EH (cell line): ENCODE data around the gene CSNK2A1.

ENCODE experiments used
- DNase-seq: peaks from one replicate; pipeline ENCODE4 v3.0.0-alpha.2; 2015; ENCODE audit warnings: low read depth

Gene CSNK2A1

GRCh38 chr20:564192-564591, 20.6 kb upstream of the CSNK2A1 start:
- DNase-seq = no peak

- no peak for DNase-seq
Measured at GRCh38 chr20:563187-563586, 19.6 kb upstream of the CSNK2A1 start.

GRCh38 chr20:562232-562897, 18.8 kb upstream of the CSNK2A1 start:
- no peak for DNase-seq

DNA sequence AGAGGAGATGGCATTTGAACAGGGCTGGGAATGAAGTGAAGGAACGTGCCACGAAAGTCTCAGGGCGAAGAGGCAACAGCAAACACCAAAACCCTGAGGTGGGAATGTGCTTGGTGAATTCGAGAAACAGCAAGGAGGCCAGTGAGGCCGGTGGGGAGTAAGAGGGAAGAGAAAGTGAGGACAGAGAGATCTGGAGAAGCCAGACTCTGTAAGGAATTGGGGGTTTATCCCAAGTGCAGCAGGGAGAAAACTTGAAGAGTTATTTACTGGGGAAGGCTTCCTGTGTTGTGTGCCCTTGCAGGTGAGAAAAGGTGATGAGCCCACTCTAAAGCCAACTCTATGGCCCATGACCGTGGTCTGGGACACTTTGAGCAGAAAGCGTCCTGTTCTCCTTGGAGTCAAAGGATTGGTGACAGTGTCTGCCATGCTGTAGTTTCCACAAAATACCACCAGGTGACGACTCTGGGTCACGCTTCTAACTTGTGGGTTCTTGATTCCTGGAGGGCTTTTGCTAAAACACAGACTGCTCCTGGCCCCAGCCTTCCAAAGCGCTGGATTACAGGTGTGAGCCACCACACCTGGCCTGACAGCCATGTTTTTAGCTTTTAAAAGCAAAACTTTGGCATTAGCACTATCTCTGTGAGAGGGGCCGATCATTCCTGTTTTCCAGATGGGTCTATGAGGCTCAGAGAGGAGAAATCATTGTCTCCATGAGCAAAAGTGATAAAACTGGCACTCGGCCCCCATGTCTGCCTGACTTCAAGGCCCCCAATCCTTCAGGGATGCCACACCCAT, 18.0 kb upstream of the CSNK2A1 start:
- peak; percentile 72 for DNase-seq

DNA sequence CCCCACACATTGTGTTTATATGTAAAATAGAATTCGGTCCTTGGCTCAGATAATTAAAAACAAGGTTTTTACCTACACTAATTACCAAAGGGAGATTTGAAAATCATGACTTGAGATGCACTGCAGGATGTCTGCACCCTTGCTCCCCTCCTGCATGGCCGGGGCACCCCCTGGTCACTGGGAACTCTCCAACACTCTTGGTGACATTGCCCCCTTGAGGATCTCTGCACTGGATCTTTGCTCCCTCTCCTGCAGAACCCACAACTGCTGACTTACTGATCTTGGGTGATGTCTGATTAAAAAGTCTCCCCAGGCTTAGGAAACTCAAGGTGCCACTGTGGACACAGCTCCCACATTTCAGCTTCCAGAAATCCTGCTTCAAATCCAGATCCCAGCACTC, 17.1 kb upstream of the CSNK2A1 start:
- DNase-seq = no peak

DNA sequence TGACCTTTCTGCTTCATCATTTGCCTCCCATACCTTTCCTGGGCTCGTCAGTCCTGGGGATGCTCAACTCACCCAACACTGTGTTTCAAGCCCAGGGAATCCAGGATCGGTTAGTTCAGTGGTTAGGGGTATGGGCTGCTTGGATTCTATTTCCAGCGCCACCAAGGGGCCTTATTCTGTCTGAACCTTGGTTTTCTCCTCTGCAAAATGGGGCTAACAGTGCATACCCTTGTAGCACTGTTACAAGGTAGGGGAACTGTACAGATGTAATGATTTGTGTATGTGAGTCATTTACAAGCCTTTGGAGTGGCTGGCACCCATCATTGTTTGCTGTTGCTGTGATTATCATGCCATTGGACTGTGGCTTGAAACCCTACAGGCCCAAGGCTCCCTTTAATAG, 14.5 kb upstream of the CSNK2A1 start:
- DNase-seq = no peak

DNA sequence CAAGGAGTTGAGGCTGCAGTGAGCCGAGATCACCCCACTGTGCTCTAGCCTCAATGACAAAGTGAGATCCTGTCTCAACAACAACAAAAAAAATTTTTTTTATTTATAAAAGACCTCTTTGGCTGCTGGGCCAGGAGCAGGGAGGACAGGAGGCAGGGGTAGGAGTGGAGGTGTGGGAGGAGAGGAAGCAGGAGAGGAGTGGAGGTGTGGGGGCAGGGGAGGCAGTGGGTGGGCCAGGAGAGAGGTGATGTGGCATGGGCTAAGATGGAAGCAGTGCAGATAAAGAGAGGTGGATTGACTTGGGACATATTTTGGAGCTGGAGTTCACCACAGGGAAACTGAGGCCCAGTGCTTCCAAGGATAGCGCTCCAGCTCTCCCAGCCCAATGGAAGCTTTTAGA, 13.4 kb upstream of the CSNK2A1 start:
- DNase-seq = no peak

DNA sequence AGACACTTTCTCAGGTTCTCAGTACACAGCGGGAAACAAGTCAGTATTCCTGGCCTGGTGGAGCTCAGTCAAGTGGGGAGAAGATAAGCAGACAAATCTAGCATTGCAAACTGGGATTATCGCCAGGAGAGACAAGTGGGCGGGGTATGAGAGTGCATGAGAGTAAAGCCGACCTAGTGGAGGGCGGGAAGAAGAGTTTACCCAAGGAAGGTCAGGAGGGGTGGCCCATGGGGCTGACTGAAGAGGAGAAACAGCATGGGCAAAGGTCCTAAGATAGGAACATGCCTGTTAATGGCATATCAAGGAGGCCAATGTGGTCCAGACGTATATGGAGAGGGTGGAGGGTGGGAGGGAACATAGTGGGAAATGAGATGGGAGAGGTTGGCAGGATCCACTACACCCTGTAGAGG, 12.4 kb upstream of the CSNK2A1 start:
- DNase-seq = peak; percentile 16

DNA sequence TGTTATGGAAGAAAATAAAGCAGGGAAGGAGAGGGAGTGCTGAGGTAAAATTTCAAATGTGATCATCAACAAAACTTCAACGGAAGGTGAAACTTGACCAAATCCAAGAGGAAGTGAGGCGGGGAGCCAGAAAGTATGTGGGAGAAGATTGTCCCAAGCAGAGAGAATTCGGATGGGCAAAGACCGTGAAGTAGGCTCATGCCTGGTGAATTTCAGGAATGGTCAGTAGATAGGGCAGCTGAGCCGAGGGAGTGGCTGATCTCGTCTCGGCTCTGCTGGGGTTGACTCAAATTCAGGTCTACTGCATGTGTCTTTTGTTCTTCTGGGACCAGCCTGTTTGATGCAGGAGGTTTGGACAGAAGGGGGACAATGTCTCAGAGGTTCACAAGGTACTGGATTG, 7.0 kb upstream of the CSNK2A1 start:
- no peak for DNase-seq

- DNase-seq = no peak
Measured at GRCh38 chr20:549722-550496, 6.3 kb upstream of the CSNK2A1 start.

DNA sequence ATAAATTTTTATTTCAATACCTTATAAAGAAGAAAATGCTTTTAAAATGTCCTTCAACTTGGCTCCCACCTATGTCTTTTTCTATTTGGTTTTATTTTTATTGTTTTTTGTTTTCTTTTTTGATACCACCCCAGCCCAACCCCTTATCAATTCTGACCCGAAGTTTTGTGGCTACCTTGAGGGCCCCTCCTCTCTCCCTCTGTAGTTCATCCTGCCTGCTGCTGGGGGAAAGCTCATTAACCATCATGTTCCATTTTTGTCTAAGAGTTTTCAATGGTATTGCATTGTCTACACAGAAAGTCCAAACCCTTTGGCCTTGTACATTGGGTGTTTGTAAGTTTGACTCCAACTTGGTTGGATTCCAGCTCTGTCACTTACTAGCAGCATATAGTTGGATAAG, 5.3 kb upstream of the CSNK2A1 start:
- DNase-seq = no peak

- no peak for DNase-seq
Measured at GRCh38 chr20:547394-547793, 3.8 kb upstream of the CSNK2A1 start.

GRCh38 chr20:546353-546752, 2.8 kb upstream of the CSNK2A1 start:
- DNase-seq = no peak

DNA sequence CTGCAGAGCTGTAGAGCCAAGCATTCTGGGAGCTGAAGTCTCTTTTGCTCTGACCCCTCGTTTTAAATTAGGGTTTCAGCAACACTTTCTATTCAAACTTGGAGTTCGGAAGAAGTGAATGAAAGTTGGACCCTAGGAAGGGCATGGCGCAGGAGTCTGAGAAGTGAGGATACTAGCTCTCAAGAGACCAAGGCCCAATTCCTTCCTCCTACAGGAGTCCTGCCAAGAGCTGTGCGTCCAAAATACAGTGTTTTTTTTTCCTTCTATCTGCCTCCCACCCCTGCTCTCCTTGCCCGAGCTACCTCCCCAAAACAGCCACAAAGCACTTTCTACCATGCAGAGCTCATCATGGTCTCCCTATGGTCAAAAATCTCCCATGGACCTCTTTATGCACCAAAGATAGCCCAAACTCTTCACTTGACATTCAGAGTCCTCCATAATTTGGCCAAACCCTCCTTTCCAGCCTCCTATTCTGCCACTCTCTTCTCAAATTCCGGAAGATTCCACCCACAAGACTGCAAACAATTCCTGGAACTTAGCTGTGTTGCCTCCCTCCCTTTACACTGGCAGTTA, 649 bp upstream of the CSNK2A1 start:
- DNase-seq = no peak

- peak; percentile 4 for DNase-seq
Measured at GRCh38 chr20:542777-543368, 717 bp downstream of the CSNK2A1 start.

DNA sequence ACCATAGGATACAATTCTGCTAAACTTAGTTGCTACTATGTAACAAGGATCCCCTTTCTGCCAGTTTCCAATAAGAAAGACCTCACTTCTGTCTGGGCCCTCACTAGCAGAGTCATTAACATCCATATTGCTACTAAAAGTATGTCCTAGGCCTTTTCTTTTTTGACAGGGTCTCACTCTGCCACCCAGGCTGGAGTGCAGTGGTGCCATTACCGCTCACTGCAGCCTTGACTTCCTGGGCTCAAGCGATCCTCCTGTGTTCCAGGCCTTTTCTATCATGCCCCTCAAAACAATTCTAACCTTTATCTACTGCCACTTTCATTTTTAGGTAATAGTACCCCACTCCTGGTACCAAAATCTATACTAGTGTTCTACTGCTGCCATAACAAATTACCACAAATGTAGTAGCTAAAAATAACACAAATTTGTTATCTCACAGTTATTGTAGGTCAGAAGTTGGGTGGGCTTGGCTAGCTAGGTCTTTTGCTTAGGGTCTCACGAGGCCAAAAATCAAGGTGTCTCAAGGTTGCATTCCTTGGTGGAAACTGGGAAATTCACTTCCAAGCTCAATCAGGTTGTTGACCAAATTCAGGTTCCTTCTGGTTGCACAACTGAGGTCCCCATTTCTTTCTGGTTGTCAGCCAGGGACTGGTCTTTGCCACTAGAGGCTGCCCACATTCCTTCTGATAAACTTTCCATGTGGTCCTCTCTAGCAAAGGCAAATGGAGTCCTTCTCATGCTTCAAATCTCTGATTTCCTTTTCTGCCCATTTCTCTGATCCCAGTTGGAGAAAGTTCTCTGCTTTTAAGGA, 3.0 kb downstream of the CSNK2A1 start:
- DNase-seq = no peak

DNA sequence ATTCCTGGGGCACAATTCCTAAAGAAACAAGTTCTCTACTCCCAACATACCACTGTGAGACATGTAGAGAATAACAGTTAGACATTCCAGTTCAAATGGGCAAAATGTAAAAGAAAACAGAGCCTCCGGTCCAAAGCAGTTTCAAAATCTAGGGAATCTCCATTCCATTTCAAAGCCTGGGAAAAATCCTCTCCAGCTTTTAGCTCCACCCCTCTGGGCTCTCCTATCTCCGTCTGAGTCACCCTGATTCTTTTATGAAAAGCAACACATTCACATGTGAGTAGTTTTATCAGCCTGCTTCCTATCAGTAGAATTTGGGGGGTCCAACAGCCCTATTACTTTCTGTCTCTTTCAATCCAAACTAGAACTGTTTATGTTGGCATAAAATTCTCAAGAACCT, 3.7 kb downstream of the CSNK2A1 start:
- peak; percentile 74 for DNase-seq

DNA sequence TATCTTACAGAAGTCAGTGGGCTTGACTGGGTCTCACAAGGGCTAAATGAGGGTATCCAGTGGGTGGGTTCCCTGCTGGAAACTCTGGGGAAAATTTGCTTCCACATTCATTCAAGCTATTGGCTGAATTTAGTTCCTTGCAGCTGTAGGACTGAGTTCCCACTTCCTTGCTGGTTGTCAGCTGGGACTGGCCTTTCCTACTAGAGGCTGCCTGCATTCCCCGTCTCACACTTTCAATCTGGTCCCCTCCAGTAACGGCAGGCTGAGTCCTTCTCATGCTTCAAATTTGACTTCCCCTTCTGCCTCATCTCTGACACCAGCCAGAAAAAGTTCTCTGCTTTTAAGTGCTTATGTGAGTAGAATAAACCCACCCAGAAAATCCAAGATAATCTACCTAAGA, 4.4 kb downstream of the CSNK2A1 start:
- DNase-seq = no peak

DNA sequence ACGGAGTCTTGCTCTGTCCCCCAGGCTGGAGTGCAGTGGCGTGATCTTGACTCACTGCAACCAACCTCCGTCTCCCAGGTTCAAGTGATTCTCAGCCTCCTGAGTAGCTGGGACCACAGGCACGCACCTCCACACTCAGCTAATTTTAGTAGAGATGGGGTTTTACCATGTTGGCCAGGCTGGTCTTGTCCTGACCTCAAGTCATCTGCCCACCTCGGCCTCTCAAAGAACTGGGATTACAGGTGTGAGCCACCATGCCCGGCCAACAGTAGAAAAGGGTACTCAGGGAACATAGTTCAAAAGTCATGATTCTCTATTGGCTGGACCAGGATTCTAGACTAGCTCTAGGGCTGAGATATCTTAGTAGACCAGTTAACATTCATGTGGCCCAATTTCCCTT, 5.6 kb downstream of the CSNK2A1 start:
- no peak for DNase-seq

DNA sequence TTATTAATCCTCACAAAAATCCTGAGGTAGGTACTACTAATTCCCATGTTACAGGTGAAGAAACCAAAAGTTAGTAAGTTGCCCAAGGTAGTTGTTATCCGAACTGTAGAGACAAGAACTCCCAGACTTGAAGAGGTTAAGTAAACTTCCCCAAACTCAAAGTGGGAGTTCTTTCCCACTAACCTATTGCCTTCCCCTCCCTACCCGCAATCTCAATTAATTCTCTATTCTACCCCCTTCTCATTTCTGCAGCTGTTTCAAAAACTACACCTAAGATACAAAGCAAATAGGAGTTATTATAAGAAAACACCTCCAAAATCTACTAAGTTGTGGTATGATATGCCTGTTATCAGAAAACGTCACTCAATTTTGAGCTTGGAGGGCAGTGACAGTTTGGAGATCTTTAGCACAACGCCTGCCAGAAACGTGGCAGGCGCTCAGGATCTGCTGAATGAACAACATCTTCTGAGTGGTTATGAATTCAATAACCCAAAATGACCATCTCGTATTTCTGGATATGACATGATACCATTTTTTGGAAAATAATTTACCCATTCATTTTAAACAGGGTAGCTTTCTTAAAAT, 7.1 kb downstream of the CSNK2A1 start:
- no peak for DNase-seq

- DNase-seq = peak; percentile 31
Measured at GRCh38 chr20:535958-536357, 7.6 kb downstream of the CSNK2A1 start.
